HG02588 (cell line): ENCODE measurements around the gene EVC2.

Experiments
- ATAC-seq: cut with Tn5 transposase; IDR thresholded peaks from one replicate; pipeline ENCODE4 v1.9.1; 2021; ENCODE audit warnings: mild to moderate bottlenecking, moderate library complexity; ENCODE audit not compliant: unreplicated experiment

The EVC2 gene

DNA sequence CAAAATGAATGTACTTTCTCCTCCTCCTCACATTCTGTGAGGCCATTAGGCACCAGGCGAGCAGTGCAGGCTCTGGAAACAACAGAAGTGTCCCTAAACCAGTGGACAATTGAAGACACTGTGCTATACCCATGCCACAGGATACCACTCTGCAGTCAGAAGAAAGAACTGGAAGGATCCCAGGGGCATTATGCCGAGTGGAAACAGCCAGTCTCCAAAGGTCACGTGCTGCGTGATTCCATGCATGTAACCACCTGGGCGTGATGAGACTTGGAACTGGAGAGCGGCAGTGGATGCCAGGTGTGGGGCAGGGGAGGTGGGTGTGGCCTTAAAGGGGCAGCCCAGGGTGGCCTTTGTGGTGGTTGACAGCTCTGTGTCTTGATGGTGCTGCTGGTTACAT lies 139.4 kb downstream of the EVC2 start:
- ATAC-seq, result no peak

DNA sequence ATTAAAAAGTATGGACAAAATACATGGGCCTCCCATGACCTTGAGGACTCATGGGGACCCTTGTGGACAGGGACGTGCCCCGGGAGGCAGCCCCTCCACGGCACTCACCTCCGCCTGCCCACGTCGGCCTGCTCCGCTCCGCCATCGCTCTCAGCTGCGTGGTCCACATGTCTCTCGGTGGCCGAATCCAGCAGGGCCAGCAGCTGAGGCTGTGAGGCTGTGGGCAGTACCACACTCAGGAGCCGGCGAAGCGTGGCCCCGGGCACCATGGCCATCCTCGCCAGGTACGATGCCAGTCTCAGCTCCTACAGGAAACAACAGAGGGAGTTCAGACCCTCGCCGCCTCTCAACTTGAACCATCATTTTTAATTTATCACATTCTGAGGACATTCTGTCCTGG lies 140.0 kb downstream of the EVC2 start:
- ATAC-seq, result no peak

DNA sequence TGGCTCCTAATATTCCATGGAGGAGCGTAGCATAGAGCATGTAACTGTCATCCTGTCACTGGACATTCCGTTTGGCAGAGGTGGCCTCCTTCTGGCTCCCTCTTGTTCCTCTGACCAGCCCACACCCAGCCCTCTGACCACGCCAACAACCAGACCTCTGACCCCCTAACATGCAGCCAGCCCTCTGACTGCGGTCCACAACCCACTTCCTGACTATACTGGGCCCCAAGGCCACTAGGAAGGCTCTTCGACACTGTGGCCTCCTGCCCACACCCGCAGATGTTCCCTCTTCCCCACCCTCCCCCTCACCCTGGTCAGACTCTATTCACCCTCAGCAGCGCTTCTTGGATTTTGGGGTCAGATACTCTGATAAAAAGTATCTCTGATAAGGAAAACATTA lies 141.4 kb downstream of the EVC2 start:
- ATAC-seq, result no peak

DNA sequence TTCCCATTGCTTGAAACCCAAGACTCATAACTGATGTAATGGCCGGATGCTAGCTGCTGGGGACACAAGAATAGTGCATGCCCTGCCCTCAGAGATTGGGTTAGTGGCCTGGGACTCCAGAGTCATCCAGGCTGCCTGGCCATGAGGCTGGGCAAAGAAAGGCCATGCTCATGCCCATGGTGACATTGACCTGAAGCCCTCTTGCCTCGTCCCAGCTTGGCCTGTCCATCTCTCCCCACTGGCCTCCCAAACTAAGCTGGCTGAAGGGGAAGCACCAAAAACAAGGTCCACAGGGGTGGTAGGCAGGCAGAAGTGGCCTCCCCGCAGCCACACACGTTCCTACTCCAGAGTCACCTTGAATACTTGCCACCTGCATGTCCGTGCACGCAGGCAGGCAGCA lies 141.8 kb downstream of the EVC2 start:
- ATAC-seq, result no peak

DNA sequence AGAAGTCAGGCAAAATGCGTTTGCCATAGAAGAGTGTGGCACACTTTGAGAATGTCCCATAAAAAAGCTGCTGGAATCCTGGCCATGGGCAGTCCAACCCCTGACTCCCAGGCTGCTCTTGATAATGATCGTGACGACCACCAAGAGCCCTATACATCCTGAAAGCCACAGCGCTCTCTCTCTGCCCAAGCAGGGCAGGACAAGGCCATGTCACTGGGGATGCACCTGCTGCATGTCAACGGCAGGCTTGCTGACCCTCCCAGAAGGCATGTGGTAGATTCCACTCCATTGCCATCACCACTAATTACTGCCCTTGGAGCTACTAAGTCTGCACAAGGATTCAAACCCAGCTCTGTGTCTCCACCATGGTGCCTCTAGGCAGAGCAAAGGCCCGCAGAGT lies 144.5 kb downstream of the EVC2 start:
- no peak for ATAC-seq

DNA sequence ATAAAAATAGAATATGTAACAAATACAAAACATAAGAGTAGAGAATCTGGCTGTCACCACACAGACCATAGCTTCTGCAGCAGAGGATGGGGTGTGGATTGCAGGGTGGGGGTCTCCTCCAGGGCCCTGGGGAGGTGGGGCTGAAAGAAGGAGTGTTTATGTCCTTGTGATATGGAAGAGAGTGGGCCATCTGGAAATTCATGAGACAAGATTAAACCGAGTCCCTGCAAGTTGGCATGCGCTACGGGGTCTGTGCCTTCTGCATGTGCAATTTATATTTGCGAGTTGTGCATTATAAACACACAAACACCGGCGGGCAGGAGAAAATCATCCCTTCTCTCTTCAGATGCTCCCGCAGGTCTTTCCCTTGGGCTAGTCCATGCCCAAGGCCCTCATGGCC lies 145.9 kb downstream of the EVC2 start:
- no peak for ATAC-seq

DNA sequence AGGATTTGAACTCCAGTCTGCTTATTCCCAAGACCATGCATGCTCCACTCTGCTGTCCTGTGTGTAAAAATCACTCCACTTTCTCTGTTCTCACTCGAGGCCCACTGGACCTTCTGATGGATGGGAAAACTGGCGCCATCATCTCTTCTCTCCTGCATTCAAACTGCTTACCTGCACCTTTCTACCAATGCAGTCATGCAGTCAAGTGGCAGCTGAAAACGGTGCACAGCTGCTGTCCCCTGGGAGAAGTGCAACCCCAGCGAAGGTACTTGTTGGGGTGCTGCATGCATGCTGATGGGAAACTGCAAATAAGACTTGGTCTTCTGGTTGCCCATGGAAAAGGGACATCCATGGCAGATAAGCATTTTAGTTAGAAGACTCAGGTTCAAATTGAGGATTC lies 147.1 kb downstream of the EVC2 start:
- no peak for ATAC-seq

DNA sequence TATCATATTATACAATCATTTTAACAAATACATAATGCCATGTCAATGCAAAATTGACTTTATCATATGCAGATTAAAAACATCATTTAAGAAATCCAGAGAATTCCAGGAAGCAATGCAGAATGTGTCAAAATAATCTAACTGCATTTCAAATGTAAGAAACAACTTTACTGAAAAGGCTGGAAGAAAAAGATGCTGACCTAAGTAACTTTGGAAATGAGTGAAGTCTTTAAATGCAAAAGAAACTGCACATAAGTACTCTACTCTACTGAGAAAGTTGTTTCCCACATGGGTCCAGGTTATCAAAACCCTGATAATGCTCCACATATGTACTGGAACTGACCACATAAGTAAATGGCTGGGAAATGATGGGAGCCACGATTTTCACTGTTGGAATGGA lies 149.9 kb downstream of the EVC2 start:
- no peak for ATAC-seq

DNA sequence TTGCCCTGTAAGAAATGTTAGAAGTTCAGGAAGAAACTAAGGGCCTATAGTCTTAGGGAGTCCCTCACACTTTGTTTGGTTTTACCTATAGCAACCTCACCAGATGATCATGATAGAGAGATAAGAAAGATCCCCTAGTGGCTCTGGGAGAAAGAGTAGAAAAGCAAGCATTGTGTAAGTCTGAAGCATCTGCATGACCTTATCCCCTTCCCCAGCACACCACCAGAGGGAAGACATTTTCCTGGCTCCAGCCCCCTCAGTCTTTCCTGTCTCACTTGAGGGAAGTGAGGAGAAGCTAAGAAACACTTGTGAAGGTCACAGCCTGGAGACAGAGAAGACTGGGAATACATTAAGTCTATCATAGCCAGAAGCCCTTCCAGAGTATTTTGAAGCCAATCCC lies 154.0 kb downstream of the EVC2 start:
- no peak for ATAC-seq

DNA sequence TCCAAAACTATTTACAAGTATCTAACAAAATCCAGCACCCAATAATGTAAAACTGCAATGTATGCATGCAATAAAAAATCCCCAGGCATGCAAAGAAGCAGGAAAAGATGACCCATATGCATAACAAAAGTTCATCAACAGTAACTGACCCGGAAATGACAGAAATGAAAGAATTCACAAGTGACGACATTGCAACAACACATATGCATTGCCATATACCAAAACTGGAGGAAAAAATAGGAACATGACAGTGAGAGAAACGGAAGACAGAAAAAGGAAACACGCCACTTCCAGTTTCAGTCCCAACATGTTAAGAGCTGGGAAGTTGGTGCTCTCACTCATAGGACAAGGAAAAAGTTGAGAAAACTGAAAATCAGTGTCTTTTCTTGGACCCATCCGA lies 154.6 kb downstream of the EVC2 start:
- ATAC-seq, result no peak

DNA sequence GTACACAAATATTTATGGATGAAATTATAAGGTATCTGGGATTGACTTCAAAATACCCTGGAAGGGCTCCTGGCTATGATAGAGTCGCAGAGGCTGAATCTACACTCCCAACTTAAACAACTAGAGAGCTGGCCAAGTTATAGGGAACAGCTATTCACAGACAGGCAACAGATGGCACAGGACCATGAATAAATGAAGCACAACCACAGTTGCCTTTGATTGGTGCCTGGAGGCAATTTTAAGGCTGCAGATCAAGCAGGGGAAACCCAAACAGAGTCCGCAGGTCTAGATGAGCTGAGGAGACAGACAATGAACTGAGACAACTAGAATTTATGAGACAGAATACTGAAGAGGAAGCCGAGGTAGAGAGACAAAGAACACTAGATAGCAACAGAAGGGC lies 155.9 kb downstream of the EVC2 start:
- ATAC-seq, result no peak

DNA sequence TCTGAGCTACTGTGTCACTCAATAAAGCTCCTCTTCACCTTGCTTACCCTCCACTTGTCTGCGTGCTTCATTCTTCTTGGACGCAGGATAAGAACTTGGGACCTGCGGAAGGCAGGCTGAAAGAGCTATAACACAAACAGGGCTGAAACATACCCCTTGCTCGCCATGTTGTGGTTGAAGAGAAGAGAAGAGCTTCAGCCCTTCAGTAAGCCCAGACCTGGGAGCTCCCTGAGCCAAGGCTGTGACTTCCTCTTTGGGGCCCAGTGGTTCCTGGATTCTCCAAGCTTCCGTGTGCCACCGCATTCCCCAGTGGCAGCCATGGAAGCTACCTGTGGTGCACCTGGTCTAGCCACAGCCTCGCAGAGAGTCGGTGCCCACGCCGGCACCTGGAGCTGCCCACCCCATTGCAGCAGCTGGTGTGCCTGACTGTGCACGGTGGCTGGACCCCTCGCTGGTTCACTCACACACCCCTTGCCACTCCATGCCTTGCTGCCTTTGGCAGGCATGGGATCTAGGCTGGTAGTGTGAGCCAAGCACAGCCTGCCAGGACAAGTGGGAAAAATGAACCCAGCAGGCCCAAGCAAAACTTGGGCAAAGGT lies 160.6 kb downstream of the EVC2 start:
- no peak for ATAC-seq

DNA sequence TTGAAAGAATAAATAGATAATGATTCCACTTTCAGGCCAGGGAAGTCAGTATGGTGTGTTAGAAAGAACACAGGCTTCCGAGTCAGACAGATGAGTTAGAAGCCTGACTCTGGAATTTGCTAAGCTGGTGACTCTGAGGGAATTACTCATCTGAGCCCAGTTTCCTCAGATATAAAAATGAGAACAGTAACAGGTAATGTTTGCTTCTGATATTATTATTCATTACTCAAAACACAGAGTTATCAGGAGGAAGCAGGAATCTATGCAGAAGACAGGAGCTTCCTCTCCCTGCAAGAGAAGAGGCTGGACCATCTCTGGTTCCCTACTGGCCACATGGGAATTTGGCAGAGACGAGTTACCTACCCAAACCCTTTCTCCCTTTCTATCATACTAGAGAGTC lies 163.1 kb downstream of the EVC2 start:
- ATAC-seq, result no peak

DNA sequence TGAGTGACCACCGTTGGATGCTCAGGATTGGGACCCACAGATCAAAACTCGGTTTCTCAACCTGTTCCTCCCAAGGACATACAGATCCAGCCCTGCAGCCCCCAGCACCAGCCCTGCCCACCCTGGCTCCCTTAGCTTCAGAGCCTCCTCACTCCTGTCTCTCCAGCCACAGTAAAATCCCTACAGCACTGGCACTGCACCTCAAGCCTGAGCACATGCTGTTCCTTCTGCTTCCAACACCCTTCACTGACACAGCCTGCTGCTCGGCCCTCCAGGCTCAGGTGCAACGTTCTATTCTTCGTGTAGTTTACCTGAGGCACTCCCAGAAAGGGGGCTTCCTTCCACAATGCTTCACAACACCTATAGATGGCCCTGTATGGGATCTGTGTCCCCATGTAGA lies 163.6 kb downstream of the EVC2 start:
- ATAC-seq, result no peak

DNA sequence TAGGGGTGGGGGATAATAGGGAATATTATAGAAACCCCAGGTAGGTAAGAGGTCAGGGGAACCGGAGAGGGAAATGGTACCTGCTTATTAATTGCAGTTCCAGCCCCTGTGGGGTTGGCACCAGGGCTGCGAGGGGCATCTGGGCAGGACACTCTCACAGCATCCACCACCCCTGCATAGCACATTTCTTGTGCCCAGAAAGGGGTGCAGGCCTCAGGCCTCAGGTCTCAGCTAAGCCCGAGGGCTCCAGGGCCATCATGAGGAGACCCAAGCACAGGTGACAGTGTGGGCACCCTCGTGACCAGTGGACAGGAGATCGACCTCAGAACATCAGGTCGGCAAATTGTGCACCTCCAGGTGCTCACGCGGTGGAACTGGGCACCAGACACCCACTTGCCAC lies 164.7 kb downstream of the EVC2 start:
- ATAC-seq, result no peak

DNA sequence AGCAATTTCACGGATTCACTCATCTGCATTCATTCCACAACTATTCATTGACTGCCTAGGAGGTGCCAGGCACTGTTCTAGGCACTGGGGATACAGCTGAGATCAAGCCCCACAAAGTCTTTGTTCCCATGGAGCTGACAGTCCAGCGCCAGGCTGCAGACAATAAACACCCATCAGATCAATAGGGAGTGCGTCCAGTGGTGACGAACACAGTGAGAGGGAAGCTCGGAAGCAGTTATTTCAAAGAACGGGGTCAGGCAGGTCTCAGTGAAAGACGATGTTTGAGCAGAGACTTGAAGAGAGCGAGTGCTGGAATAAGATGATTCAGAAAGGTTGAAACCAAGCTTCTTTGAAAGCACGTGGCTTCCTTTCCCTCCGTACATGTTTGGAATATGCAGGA lies 167.2 kb downstream of the EVC2 start:
- ATAC-seq, result no peak

DNA sequence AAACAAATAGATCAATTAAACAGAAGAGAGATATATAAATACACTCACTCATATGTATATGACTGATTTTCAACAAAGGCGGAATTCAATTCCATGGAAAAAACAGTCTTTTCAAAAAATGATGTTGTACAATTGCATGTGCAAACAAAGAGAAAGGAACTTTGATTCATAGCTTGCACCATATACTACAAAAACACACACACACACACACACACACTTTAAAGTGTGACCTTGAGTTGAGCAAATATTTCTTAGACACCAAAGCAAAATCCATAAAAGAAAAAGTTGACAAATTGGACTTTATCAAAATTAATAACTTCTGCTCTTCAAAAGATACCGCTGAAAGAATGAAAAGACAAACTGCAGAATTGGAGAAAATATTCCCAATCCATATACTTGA lies 168.8 kb downstream of the EVC2 start:
- ATAC-seq, result no peak

DNA sequence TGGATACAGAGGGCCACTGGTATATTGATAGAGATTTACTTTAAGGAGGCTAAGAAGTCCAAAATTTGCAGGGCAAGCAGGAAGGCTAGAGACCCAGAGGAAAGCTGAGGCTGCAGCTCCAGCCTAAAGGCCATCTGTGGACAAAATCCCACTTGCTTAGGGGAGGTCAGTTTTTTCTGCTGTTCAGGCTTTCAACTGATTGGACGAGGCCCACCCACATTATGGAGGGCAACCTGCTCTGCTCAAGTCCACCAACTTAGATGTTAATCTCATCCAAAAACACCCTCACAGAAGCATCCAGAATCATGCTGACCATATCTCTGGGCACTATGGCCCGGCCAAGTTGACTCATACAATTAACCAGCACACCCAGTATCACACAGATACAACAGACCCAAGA lies 176.3 kb downstream of the EVC2 start:
- no peak for ATAC-seq

DNA sequence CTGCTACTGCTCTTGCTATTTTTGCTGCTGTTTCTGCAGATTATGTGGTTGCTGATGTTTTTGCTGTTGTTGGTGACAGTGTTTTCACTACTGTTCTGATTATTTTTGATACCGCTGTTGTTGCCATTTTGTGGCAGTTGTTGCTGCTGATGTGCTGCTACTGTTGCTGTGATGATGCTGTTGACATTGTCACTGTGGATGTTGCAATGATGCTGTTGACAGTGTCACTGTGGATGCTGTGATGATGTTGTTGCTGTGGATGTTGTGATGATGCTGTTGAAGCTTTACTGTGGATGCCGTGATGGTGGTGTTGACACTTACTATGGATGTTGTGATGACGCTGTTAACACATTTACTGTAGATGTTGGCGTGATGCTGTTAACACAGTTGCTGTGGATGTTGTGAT lies 180.3 kb downstream of the EVC2 start:
- ATAC-seq, result no peak

DNA sequence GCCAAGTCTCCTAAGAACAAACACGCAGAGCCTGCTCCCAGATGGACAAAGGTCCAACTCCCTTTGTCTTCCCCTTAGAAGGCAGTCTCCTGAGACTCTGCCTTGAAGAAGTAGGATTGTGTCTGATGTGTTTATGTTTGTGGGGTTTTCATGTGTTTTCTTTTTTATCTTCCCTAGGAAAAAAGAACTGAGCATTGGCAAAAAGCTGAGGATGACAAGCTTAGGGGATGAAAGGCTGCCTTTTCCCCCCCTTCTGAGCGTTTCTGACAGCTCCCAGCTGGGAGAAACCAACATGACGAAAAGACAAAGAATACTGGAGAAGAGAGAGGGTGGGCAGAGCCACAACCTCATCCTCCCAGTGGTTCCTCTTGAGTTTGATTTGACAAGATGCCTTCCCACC lies 181.1 kb downstream of the EVC2 start:
- ATAC-seq, result no peak

DNA sequence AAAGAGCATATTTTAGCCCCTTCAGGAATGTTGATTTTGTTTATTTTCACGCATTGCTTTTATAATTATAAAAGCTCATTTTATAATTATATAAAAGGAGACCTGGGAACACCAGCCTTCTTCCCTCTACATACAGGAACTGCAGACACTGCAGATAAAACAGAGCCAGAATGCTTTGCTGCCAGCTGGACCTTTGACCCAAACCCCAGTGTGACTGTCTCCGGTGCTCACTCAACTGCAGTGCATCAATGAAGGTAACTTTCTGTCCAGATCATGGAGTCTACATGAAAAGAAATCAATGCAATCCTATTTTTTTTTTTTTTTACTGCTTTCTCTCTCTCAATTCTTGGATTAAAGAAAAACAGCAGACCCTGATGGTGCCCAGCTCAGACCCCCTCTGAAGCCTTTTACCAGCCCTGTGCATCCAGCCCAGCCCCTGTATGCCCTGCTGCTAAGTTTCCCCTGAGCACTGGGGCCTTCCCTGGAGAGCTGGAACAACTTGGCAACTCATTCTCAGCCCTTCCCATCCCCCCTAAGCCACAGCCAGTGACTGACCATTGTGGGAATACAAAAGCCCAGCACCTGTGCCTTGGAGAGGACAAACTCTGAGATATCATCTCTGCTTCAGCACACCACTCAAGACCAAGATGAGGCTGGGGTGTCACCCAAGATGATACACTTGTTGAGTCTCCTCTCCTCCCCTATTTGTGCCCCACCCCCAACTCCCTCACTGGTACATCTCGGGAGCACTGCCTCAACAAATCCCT lies 182.1 kb downstream of the EVC2 start:
- no peak for ATAC-seq

DNA sequence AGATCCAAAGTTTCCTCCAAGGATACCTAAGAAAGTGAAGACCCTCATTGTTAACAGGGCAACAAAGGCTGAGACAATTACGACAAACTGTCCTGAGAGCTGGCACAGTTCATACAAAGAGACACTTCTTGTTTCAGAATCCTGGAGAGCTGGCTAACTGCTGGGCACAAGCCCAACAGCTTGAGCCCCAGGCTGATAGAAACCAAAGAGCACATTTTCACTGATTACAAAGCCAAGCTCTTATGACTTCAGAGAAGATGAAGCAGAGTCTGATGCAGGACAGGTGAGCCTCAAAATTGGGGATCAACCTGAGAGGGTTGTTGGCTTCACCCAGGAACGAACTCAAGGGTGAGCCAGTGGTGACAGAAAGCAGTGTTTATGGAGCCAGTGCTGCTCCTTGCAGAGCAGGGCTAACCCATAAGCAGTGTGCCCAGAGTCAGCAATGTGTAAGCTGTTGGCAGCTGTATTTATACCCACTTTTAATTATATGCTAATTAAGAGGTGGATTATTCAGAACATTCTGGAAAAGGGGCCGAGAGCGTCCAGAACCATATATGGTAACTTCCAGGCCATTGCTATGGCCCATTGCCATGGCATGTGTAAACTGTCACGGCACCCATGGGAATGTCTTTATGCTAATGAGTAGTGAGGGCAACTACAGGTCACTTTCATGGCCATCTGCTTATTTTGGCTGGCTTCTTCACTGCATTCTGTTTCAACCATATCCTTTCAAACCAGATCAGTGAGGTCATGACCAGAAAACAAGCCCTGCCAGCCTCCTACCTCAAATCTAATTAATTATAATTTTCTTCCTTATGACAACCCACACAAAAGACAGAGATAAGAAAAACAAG lies 183.7 kb downstream of the EVC2 start:
- ATAC-seq, result no peak
